Activated T-cell treated with anti-CD3 and anti-CD28 coated beads for 1 hour (primary cell): ENCODE data around the gene ZBTB47.
A peak's percentile ranks its signal among the peaks of the same experiment; 100 is the strongest.

Experiments used
- DNase-seq: peaks from one replicate; pipeline ENCODE4 v3.0.0-alpha.2; 2020; ENCODE audit warnings: low read depth

ZBTB47 gene

GRCh38 chr3:42699511-42699971, 46.0 kb downstream of the ZBTB47 start:
- DNase-seq = no peak

- DNase-seq = no peak
Measured at GRCh38 chr3:42700366-42701288, 47.1 kb downstream of the ZBTB47 start.

- peak; percentile 47 for DNase-seq
Measured at GRCh38 chr3:42701371-42702065, 48.0 kb downstream of the ZBTB47 start.

- no peak for DNase-seq
Measured at GRCh38 chr3:42702066-42702951, 48.8 kb downstream of the ZBTB47 start, which contains the start of gene HHATL. TSS of gene HHATL (minus strand) at chr3:42702798. CDS start at chr3:42700826, 1,972 bp downstream.

GRCh38 chr3:42702982-42703694, 49.6 kb downstream of the ZBTB47 start:
- DNase-seq = no peak

- no peak for DNase-seq
Measured at GRCh38 chr3:42703695-42704025, 50.2 kb downstream of the ZBTB47 start.

- DNase-seq = no peak
Measured at GRCh38 chr3:42704136-42704841, 50.8 kb downstream of the ZBTB47 start.

GRCh38 chr3:42705058-42705767, 51.7 kb downstream of the ZBTB47 start:
- no peak for DNase-seq

- DNase-seq = no peak
Measured at GRCh38 chr3:42705962-42706585, 52.6 kb downstream of the ZBTB47 start.

GRCh38 chr3:42706721-42707619, 53.5 kb downstream of the ZBTB47 start:
- DNase-seq = no peak

- DNase-seq = no peak
Measured at GRCh38 chr3:42707620-42708355, 54.3 kb downstream of the ZBTB47 start.

- DNase-seq = no peak
Measured at GRCh38 chr3:42708611-42709151, 55.2 kb downstream of the ZBTB47 start.

- DNase-seq = no peak
Measured at GRCh38 chr3:42709621-42710020, 56.1 kb downstream of the ZBTB47 start.

GRCh38 chr3:42710323-42711021, 57.0 kb downstream of the ZBTB47 start:
- no peak for DNase-seq

GRCh38 chr3:42711491-42712343, 58.2 kb downstream of the ZBTB47 start:
- no peak for DNase-seq

GRCh38 chr3:42712344-42712648, 58.8 kb downstream of the ZBTB47 start:
- DNase-seq = no peak
